GM19372 (cell line): ENCODE data around the gene PLA2G5.

Experiments used
- ATAC-seq: cut with Tn5 transposase; IDR thresholded peaks from one replicate; pipeline ENCODE4 v1.9.1; 2021; ENCODE audit warnings: mild to moderate bottlenecking, low read depth, moderate library complexity; ENCODE audit not compliant: unreplicated experiment

The PLA2G5 gene

DNA sequence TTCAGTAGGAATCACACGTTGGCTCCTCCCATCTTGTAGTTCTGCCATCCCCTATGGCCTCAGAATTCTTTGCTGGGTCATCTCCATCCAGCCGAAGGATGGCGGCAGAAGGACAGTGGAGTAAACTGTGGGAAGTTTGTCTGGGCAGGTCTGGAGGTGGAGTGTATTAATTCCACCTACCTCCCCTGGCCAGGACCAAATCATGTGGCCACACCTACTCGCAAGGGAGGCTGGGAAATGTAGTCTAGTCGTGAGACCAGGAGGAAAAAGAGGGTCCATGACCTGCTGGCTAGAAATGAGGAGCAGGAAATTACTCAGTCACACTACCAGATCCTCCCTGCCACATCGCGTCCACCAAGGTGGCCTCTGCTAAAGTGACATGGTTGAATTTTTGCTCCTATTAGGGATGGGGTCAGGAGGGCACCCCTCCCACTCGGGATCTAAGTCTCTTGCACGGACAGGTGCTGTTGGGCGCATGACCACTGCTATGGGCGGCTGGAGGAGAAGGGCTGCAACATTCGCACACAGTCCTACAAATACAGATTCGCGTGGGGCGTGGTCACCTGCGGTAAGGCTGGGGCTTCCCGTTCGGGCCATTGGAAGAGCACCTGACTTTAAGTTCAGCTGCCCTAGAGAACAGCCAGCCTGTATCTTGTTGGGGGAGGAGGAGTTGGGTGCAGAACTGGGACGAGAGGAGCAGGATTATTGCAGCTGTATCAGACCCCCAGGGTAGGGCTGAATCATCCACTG is 19.5 kb downstream of the PLA2G5 start:
- ATAC-seq = no peak

DNA sequence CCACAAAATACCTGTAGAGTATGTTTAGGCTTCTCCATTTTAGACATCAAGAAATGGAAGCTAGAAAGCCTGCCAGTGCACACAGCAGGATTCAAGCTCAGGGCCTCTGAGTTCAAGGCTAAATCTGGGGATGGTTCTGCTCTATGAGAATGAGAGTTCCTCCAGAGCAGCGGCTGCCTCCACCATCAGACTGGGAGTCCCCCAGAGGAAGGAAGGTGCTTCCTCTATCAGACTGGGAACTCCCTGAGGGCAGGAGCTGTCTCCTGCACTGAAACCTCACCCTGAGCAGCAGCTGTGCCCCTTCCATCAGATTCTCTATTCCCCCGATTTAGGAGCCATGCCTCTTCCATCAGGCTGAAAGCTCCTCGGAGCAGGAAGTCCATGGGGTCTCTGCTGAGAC is 20.1 kb downstream of the PLA2G5 start:
- ATAC-seq = no peak

DNA sequence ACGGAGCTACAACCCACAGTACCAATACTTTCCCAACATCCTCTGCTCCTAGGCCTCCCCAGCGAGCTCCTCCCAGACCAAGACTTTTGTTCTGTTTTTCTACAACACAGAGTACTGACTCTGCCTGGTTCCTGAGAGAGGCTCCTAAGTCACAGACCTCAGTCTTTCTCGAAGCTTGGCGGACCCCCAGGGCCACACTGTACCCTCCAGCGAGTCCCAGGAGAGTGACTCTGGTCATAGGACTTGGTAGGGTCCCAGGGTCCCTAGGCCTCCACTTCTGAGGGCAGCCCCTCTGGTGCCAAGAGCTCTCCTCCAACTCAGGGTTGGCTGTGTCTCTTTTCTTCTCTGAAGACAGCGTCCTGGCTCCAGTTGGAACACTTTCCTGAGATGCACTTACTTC is 20.6 kb downstream of the PLA2G5 start:
- ATAC-seq = no peak

DNA sequence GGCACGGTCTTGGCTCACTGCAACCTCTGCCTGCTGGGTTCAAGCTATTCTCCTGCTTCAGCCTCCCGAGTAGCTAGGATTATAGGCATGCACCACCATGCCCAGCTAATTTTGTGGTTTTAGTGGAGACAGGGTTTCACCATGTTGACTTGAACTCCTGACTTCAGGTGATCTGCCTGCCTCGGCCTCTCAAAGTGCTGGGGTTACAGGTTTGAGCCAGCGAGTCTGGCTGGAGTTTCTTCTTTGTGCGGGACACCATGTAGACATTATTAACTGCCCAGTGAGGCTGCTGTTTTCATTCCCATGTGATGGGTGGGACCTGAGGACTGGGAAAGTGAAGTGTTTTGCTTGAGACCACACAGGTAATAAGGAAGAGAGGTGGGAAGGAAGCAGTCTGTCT is 23.3 kb downstream of the PLA2G5 start:
- ATAC-seq = no peak

DNA sequence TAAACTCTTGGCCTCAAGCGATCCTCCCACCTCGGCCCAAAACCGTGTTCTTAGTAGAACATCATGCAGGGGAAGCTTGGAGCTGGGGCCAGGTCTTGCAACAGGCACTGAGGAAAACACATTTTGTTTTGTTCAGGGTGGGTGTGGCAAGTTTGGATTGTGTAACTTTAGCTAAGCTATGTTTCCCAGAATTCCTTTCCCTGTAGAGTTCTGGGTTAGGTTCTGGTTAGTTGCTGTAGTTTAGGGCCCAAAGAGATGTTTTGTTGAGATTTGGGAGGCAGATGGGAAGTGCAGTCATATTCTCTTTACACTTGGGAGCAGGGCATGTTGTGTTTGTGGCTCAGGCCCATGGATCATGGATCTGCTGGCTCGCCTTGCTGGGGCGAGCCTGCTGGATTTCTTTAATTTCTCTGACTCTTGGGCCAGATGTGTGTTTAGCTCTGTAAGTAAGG is 24.0 kb downstream of the PLA2G5 start:
- ATAC-seq = no peak

DNA sequence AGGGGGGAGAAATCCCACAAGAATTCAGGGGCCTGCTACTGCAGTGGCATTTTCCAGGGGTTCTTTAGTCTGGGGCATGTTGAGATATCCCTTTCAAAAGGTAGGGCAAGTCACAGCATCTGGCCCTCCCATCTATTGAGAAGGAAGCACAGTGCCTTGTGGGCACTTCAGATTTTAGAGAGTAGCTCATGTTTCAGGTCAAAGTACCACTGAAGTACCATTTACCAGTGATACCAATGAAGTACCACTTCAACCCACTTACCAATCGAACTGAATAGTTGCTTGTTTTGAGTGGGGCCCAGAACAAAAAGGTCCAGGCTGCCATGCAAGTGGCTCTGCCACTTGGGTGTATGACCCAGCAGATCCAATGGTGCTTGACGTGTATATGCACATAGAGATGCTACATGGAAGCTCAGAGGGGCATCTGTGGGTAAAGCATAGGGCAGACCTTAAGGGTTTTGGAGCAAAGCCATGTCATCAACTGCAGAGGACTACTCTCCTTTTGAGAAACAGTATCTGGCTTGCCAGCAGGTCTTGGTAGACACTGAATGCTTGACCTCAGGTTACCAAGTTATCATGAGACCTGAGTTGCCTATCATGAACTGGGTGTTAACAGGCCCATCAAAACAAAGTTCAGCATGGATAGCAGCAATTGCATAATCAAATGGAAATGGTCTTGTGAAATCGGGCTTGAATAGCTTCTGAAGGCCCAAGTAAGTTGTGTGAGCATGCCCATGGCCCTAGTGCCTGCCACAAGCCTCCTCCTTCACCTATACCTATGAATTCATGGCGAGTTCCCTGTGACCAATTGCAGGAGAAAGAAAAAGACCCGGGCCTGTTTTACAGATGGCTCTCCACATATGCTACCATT is 25.8 kb downstream of the PLA2G5 start:
- no peak for ATAC-seq

- ATAC-seq = no peak
These were observed 26.9 kb downstream of the PLA2G5 start for GRCh38 chr1:20096840-20097447.

DNA sequence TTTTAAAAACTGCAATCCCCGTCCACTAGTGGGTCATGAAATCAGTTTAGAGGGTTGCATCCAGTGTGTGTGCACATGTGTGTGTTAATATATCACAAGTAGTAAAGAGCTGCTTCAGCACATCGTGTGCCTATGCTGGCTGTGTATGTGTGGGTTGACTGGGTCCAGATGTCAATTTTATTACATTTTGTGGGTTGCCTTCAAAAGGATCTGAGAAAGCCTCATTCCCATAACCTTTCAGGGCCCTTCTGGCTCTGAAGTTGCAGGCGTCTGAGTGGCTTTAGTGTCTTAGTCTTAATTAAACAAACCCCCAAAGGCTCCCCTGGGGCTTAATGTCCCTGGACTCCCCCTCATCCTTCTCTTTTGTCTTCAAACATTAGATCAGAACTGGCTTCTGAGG is 29.5 kb downstream of the PLA2G5 start:
- ATAC-seq = no peak

GRCh38 chr1:20100632-20101355 is 30.8 kb downstream of the PLA2G5 start:
- no peak for ATAC-seq

DNA sequence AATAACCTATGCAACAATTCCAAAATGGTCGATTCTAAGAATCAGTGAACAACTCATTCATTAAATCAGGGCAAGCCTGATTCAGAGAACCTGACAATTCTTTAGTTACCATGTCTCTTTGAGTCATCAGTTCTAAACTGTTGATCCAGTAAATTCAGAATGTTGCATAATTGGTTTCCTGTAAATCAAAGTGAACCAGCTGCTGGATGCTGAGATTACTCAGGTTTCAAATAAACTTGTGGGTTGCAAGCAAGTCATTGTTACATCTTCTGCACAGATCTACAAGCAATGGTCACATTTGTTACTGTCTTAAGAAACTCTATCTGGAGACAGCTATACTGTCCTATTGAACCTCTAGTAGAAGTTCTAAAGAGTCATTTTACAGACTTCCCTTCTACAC is 32.9 kb downstream of the PLA2G5 start:
- ATAC-seq = no peak

DNA sequence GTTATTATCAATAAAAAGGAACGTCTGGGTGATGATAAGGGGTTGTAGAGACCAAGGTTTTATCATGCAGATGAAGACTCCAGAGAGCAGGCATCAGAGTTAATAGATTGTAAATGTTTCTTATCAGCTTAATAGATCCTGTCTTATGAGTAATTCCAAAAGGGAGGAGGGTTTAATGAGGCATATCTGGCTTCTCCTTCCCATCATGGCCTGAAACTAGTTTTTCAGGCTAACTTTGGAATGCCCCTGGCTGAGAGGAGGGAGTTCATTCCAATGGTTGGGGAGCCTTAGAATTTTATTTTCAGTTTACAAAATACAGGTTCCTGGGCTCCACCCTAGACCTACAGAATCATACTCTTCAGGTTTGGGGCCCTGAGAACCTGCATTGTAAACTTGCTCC is 35.9 kb downstream of the PLA2G5 start:
- no peak for ATAC-seq

DNA sequence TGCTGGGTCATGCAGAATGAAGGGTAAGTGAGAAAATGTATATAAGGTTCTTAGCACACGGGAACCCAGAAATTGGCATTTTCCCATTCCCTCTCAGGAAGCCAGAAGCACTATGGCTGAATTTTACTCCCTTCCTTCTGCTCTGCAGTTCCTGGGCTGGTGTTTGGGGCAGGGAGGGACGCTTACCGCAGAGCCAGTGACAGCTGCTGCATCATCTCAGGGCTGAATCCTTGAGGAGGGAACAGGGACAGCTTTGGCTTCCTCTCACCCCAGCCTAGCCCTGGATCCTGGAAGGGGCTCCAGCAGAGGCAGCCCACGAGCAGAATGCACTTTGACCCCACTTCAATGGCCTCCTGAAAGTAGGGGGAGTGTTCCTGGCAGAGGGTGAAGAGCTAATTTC is 37.4 kb downstream of the PLA2G5 start:
- ATAC-seq = no peak

- ATAC-seq = no peak
These were observed 37.8 kb downstream of the PLA2G5 start for GRCh38 chr1:20107796-20108195.

DNA sequence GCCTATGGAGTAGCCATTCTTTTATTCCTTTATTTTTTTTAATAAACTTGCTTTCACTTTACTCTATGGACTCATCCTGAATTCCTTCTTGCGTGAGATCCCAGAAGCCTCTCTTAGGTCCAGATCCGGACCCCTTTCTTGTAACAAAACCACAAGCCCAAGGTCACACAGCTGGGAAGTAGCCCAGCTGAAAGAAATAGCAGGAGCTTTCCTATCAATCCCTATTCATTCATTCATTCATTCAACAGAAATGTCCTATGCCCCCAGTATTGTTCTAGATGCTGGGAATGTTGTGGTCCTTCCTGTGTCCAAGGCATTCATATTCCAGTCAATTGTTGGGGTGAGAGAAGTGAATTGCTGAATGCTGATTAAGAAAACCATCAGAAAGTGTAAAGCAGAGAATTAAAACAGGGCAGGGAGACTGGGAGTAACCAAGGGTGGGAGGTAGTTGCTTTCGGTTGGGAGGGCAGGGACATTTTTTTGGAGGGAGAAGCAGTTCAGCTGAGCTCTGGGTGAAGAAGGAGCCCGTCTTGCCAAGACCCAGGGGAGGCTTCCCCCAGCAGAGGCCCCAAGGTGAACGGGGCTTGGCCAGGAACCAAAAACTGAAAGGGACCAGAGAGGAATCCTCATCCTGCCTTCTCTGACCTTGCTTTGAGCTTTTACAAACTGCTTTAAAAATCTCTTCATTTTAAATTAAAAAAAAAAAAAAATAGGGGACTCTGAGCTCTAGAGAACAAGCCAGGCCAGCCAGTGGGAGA is 38.6 kb downstream of the PLA2G5 start:
- no peak for ATAC-seq

GRCh38 chr1:20109223-20109856 is 39.3 kb downstream of the PLA2G5 start:
- no peak for ATAC-seq

GRCh38 chr1:20110679-20111078 is 40.7 kb downstream of the PLA2G5 start:
- no peak for ATAC-seq

GRCh38 chr1:20111452-20111851 is 41.5 kb downstream of the PLA2G5 start:
- no peak for ATAC-seq

DNA sequence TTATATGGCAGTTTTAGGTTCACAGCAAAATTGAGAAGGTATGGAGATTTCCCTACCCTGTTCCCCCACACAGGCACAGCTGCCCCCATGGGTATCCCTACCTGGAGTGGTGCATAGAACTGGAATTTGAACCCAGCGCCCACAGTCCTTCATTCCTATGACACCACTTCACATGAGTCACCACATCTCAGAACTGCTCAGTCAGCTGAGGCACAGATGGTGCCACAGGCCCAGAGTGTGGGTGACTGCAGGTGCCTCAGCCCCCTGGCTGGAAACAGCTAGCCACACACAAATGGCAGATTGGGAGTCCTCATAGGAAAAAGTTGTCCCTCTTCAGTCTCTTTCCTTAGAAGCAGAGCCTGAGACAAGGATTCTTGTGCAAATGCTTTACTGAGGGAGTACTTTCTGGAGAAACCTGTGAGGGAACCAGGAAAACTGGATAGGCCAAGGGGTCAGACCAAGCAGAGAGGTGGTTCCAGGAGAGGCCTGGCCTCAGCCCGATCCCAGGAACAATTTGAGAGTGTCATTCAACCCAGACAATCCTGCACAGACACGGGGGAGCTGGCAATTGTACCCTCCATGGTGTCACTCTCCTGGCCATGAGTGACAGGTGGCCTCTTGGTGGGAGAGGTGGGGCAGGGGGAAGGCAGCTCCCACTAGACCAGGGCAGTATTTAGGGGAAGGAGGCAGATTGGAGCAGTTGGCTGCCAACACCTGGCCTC is 42.4 kb downstream of the PLA2G5 start:
- no peak for ATAC-seq
